ENCODE results near the gene SPHK2. TPM values are rescaled to one million over a fixed set of nuclear protein-coding genes. Genes with fewer than 3 reads are reported as not detected.
A peak's percentile ranks its signal among the peaks of the same experiment; 100 is the strongest.

The SPHK2 gene
- total RNA-seq, 1 donor from 2014 or later = 13.0 TPM

DNA sequence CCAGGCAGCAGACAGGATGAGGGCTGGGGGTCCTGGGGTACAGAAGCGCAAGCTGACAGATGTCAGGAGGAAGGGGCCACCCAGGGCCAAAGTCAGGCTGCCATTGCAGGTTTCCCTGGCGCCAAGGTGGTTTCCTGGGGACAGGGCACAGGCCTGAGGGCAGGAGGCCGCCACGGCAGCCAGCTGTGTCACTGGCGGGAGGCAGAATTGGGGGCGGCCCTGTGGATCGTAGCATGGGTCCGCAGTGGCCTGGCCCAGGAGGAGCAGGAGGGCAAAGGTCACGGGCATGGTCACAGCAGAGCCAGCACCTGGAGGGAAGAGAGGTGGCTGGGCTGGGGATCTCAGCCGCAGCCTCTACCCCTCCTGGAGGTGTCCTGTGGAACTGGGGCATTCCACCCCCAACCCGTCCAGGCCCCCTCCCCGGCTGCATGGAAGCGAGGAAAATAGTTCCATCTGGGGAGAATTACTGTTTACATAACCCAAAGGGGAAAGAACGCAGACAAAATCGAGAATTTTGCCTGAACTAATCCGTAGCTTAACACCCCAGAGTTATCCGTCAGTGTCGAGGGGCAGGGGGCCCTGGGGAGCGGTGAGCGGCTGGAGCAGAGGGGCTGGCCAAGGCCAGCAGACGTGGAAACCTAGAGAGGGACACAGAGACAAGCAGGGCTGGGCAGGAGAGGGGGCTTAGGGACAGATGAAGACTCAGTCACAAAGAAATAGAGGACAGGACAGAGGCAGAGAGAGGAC lies 51.6 kb downstream of the SPHK2 start:
- TF ChIP-seq CTCF (conservative IDR thresholded peaks at IDR 0.05; ENCODE audit: low read depth, low read length) = no peak
- H3K4me3 ChIP-seq (ENCODE audit: low read depth, low read length) = no peak overlapping the region
- no peak for DNase-seq (ENCODE audit: low read depth)

GRCh38 chr19:48671446-48671995 lies 52.2 kb downstream of the SPHK2 start:
- no peak for TF ChIP-seq CTCF (conservative IDR thresholded peaks at IDR 0.05; ENCODE audit: low read depth, low read length)
- H3K4me3 ChIP-seq (ENCODE audit: low read depth, low read length) = no peak overlapping the region
- no peak for DNase-seq (ENCODE audit: low read depth)

DNA sequence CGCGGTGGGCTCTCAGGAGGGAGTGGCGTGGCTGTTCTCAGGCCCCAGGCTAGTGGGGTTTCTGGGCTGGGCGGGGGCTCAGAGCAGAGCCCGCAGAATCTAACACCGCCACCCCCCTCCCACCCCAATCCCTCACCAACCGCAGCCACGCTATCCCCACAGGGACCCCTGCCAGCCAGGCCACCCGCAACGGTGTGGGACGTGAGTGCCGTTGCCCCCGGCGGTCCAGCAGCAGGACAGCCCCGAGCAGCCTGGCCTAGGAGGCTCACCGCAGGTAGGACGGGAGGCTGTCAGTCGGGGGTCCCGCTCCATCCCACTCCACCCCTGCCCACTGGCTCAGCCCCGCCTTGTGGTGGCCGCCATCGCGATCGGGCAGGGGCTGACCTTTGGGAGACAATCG lies 53.7 kb downstream of the SPHK2 start, which contains the start of gene NTN5:
TSS of gene NTN5 (minus strand) at position 24 of the 400 bp plus-strand sequence. CDS start 2,031 bp downstream, outside the sequence.
- no peak within 1 kb of the TSS for H3K4me3 ChIP-seq (ENCODE audit: low read depth, low read length)
- TF ChIP-seq CTCF (conservative IDR thresholded peaks at IDR 0.05; ENCODE audit: low read depth, low read length) = no peak
- DNase-seq (ENCODE audit: low read depth) = no peak

- DNase-seq (ENCODE audit: low read depth) = no peak
- no peak overlapping the region for H3K4me3 ChIP-seq (ENCODE audit: low read depth, low read length)
- no peak for TF ChIP-seq CTCF (conservative IDR thresholded peaks at IDR 0.05; ENCODE audit: low read depth, low read length)
Measured at GRCh38 chr19:48673436-48674100, 54.3 kb downstream of the SPHK2 start.

- no peak for TF ChIP-seq CTCF (conservative IDR thresholded peaks at IDR 0.05; ENCODE audit: low read depth, low read length)
- H3K4me3 ChIP-seq (ENCODE audit: low read depth, low read length) = no peak overlapping the region
- no peak for DNase-seq (ENCODE audit: low read depth)
Measured at GRCh38 chr19:48674216-48674809, 55.0 kb downstream of the SPHK2 start.

DNA sequence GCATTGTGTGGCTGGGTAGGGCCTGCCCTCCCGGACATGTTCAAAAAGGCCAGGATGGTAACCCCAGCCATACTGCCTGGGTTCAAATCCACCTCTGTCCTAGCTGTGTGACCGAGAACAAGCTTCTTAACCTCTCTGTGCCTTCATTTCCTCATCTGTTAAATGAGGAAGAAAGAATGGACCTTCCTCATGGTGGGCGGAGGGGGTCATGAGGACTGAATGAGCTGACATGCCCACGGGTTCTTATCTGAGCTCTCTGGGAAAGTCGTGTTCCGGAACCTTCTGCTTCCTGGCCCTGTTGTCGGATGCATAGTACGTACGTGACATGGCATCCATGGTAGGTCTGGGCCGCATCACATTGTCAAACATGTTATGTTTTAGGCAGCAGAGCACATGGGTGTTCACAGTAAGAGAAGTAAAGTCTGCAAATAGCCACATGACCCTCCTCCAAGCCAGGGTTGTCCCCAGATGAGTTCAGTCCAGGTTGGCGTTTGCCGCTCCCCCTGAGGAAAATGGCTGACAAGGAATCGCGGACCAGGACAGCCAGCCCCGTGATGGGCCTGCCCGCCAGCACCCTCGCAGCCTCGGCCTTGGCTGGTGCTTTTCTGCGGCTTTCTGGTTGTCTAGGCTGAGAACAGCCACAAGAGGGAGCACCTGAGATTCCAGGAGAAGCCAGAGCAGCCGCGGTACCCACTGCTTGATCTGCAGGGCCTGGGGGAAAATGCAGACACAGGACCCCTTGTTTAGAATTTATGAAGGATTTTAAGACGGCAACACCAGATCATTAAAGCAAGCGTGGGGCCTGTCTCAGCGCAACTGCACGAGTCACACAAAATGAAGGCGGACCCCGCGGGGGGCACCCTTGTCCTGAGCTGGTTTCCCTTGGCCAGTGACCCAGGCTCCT lies 55.9 kb downstream of the SPHK2 start:
- DNase-seq (ENCODE audit: low read depth) = no peak
- TF ChIP-seq CTCF (conservative IDR thresholded peaks at IDR 0.05; ENCODE audit: low read depth, low read length) = peak; percentile 85
- H3K4me3 ChIP-seq (ENCODE audit: low read depth, low read length) = no peak overlapping the region

All from epithelial cell of proximal tubule (primary cell).